Measurements from ENCODE around the gene PGAM5. TPM values are rescaled to one million over a fixed set of nuclear protein-coding genes. Genes with fewer than 3 reads are reported as not detected.
"Not testable (repeated sequence)": the region's sequence is repeated elsewhere in the genome, so short reads cannot be mapped to it uniquely, and the experiment has no call there.

PGAM5 gene
- total and polyA plus RNA-seq, 7 experiments from 2014 or later, result 15.3 to 51.7 (median 21.4) TPM

GRCh38 chr12:132746613-132747012 is 36.0 kb downstream of the PGAM5 start:
- Histone ChIP-seq H3K4me1 (ENCODE audit: control insufficient read depth in 2 of 2, insufficient read depth in 2 of 2, low read length in 2 of 2) (peaks cover 0 to 6% of the 10 kb centered on the region in 2 donors), H3K27ac (ENCODE audit: low read depth, low read length) (no peak overlapping the region), H3K36me3 (ENCODE audit: control insufficient read depth in 2 of 3, insufficient read depth in 3 of 3, low read length in 3 of 3) (peaks cover 24 to 97% (median 34%) of the 10 kb centered on the region in 3 experiments), H3K27me3 (ENCODE audit: control insufficient read depth in 2 of 2, insufficient read depth in 2 of 2, low read length in 2 of 2) (no peaks in the 10 kb centered on the region), H3K4me3 (ENCODE audit: low read length) (no peak overlapping the region), H3K9me3 (ENCODE audit: control insufficient read depth in 2 of 3, low read length in 3 of 3) (no peaks in the 10 kb centered on the region)
- intact Hi-C loops (cut with micrococcal nuclease), result no loop called here
- Mint-ChIP-seq H3K36me3 (peaks cover 10 to 61% (median 29%) of the 10 kb centered on the region in 5 donors), H3K9me3 (peaks cover 0 to 3% (median 0%) of the 10 kb centered on the region in 11 donors), H3K27me3 (no peaks in the 10 kb centered on the region), H3K4me3 (no peak overlapping the region), H3K4me1 (peaks cover 5 to 15% (median 9%) of the 10 kb centered on the region in 7 donors), H3K27ac (no peak overlapping the region)
- DNase-seq (no peak), ATAC-seq (no peak)
- ChIA-PET CTCF (interaction anchor here (0.5 kb wide), 1 partner anchor 55 kb away, joined by 4 read pairs; no protein-coding TSS in a partner anchor), POLR2A (no interaction called here)

- Mint-ChIP-seq H3K27ac (no peak overlapping the region), H3K9me3 (peaks cover 0 to 3% (median 0%) of the 10 kb centered on the region in 11 donors), H3K4me3 (no peak overlapping the region), H3K4me1 (peaks cover 5 to 11% (median 7%) of the 10 kb centered on the region in 7 donors), H3K27me3 (no peaks in the 10 kb centered on the region), H3K36me3 (peaks cover 9 to 53% (median 24%) of the 10 kb centered on the region in 5 donors)
- Histone ChIP-seq H3K4me3 (ENCODE audit: low read length) (no peak overlapping the region), H3K4me1 (ENCODE audit: control insufficient read depth in 2 of 2, insufficient read depth in 2 of 2, low read length in 2 of 2) (peaks cover 0 to 3% of the 10 kb centered on the region in 2 donors), H3K27ac (ENCODE audit: low read depth, low read length) (no peak overlapping the region), H3K9me3 (ENCODE audit: control insufficient read depth in 2 of 3, low read length in 3 of 3) (no peaks in the 10 kb centered on the region), H3K27me3 (ENCODE audit: control insufficient read depth in 2 of 2, insufficient read depth in 2 of 2, low read length in 2 of 2) (no peaks in the 10 kb centered on the region), H3K36me3 (ENCODE audit: control insufficient read depth in 2 of 3, insufficient read depth in 3 of 3, low read length in 3 of 3) (peaks cover 20 to 93% (median 31%) of the 10 kb centered on the region in 3 experiments)
- POLR2A ChIA-PET, result no interaction called here
- DNase-seq (no peak), ATAC-seq (no peak)
- intact Hi-C loops (cut with micrococcal nuclease), result no loop called here
- CTCF ChIA-PET, result no interaction called here
Observed at GRCh38 chr12:132747395-132747794, 36.8 kb downstream of the PGAM5 start.

GRCh38 chr12:132747896-132748295 is 37.3 kb downstream of the PGAM5 start:
- no peak overlapping the region for H3K27ac Mint-ChIP-seq
- no peak for ATAC-seq
- peaks cover 1 to 6% (median 3%) of the 10 kb centered on the region in 7 donors for H3K4me1 Mint-ChIP-seq
- H3K4me1 ChIP-seq (ENCODE audit: control insufficient read depth in 2 of 2, insufficient read depth in 2 of 2, low read length in 2 of 2), result no peaks in the 10 kb centered on the region
- no peak overlapping the region for H3K27ac ChIP-seq (ENCODE audit: low read depth, low read length)
- intact Hi-C loops (cut with micrococcal nuclease), result no loop called here
- ChIA-PET POLR2A (no interaction called here), CTCF (no interaction called here)
- H3K27me3 ChIP-seq (ENCODE audit: control insufficient read depth in 2 of 2, insufficient read depth in 2 of 2, low read length in 2 of 2), result no peaks in the 10 kb centered on the region
- DNase-seq, result no peak
- H3K36me3 ChIP-seq (ENCODE audit: control insufficient read depth in 2 of 3, insufficient read depth in 3 of 3, low read length in 3 of 3), result peaks cover 18 to 92% (median 27%) of the 10 kb centered on the region in 3 experiments
- no peak overlapping the region for H3K4me3 ChIP-seq (ENCODE audit: low read length)
- H3K9me3 ChIP-seq (ENCODE audit: control insufficient read depth in 2 of 3, low read length in 3 of 3), result no peaks in the 10 kb centered on the region
- H3K27me3 Mint-ChIP-seq, result no peaks in the 10 kb centered on the region
- H3K4me3 Mint-ChIP-seq, result no peak overlapping the region
- peaks cover 4 to 48% (median 19%) of the 10 kb centered on the region in 5 donors for H3K36me3 Mint-ChIP-seq
- H3K9me3 Mint-ChIP-seq, result no peaks in the 10 kb centered on the region

GRCh38 chr12:132748319-132748718 is 37.7 kb downstream of the PGAM5 start:
- no peak overlapping the region for H3K27ac ChIP-seq (ENCODE audit: low read depth, low read length)
- ChIA-PET POLR2A (no interaction called here), CTCF (no interaction called here)
- no peaks in the 10 kb centered on the region for H3K27me3 ChIP-seq (ENCODE audit: control insufficient read depth in 2 of 2, insufficient read depth in 2 of 2, low read length in 2 of 2)
- ATAC-seq (no peak), DNase-seq (no peak)
- H3K27me3 Mint-ChIP-seq, result no peaks in the 10 kb centered on the region
- H3K9me3 ChIP-seq (ENCODE audit: control insufficient read depth in 2 of 3, low read length in 3 of 3), result no peaks in the 10 kb centered on the region
- H3K4me3 Mint-ChIP-seq, result no peak overlapping the region
- H3K27ac Mint-ChIP-seq, result no peak overlapping the region
- H3K4me3 ChIP-seq (ENCODE audit: low read length), result no peak overlapping the region
- no peaks in the 10 kb centered on the region for H3K9me3 Mint-ChIP-seq
- H3K4me1 Mint-ChIP-seq, result peaks cover 0 to 6% (median 3%) of the 10 kb centered on the region in 7 donors
- peaks cover 18 to 92% (median 28%) of the 10 kb centered on the region in 3 experiments for H3K36me3 ChIP-seq (ENCODE audit: control insufficient read depth in 2 of 3, insufficient read depth in 3 of 3, low read length in 3 of 3)
- H3K4me1 ChIP-seq (ENCODE audit: control insufficient read depth in 2 of 2, insufficient read depth in 2 of 2, low read length in 2 of 2), result no peaks in the 10 kb centered on the region
- intact Hi-C loops (cut with micrococcal nuclease), result no loop called here
- peaks cover 3 to 45% (median 16%) of the 10 kb centered on the region in 5 donors for H3K36me3 Mint-ChIP-seq

GRCh38 chr12:132753670-132754069 is 43.0 kb downstream of the PGAM5 start:
- H3K27ac ChIP-seq (ENCODE audit: low read depth, low read length); DNase-seq; CTCF ChIA-PET; H3K9me3 Mint-ChIP-seq; H3K27ac Mint-ChIP-seq; H3K4me3 Mint-ChIP-seq; H3K4me1 ChIP-seq (ENCODE audit: control insufficient read depth in 2 of 2, insufficient read depth in 2 of 2, low read length in 2 of 2); ATAC-seq; H3K27me3 Mint-ChIP-seq; H3K4me3 ChIP-seq (ENCODE audit: low read length); H3K9me3 ChIP-seq (ENCODE audit: control insufficient read depth in 2 of 3, low read length in 3 of 3); intact Hi-C loops (cut with micrococcal nuclease); H3K27me3 ChIP-seq (ENCODE audit: control insufficient read depth in 2 of 2, insufficient read depth in 2 of 2, low read length in 2 of 2): not testable (repeated sequence)
- POLR2A ChIA-PET, result interaction anchor here (0.6 kb wide), 1 partner anchor 127 kb away, joined by 3 read pairs; no protein-coding TSS in a partner anchor
- peaks cover 0 to 22% (median 17%) of the 10 kb centered on the region in 5 donors for H3K36me3 Mint-ChIP-seq
- H3K36me3 ChIP-seq (ENCODE audit: control insufficient read depth in 2 of 3, insufficient read depth in 3 of 3, low read length in 3 of 3), result peaks cover 0 to 52% (median 12%) of the 10 kb centered on the region in 3 experiments
- peaks cover 4 to 10% (median 5%) of the 10 kb centered on the region in 7 donors for H3K4me1 Mint-ChIP-seq

- Histone ChIP-seq H3K27ac (ENCODE audit: low read depth, low read length) (no peak overlapping the region), H3K36me3 (ENCODE audit: control insufficient read depth in 2 of 3, insufficient read depth in 3 of 3, low read length in 3 of 3) (peaks cover 0 to 46% (median 12%) of the 10 kb centered on the region in 3 experiments), H3K4me3 (ENCODE audit: low read length) (no peak overlapping the region), H3K27me3 (ENCODE audit: control insufficient read depth in 2 of 2, insufficient read depth in 2 of 2, low read length in 2 of 2) (no peaks in the 10 kb centered on the region), H3K9me3 (ENCODE audit: control insufficient read depth in 2 of 3, low read length in 3 of 3) (no peaks in the 10 kb centered on the region), H3K4me1 (ENCODE audit: control insufficient read depth in 2 of 2, insufficient read depth in 2 of 2, low read length in 2 of 2) (no peaks in the 10 kb centered on the region)
- no peak overlapping the region for H3K4me3 Mint-ChIP-seq
- ChIA-PET POLR2A (no interaction called here), CTCF (no interaction called here)
- intact Hi-C loops (cut with micrococcal nuclease), result no loop called here
- no peaks in the 10 kb centered on the region for H3K9me3 Mint-ChIP-seq
- DNase-seq (no peak), ATAC-seq (no peak)
- no peak overlapping the region for H3K27ac Mint-ChIP-seq
- H3K4me1 Mint-ChIP-seq, result peaks cover 4 to 10% (median 6%) of the 10 kb centered on the region in 7 donors
- no peaks in the 10 kb centered on the region for H3K27me3 Mint-ChIP-seq
- peaks cover 0 to 22% (median 15%) of the 10 kb centered on the region in 5 donors for H3K36me3 Mint-ChIP-seq
Observed at GRCh38 chr12:132754160-132754932, 43.7 kb downstream of the PGAM5 start.
